Kidney (tissue), 14 donors: ENCODE results near the gene GNAI3. TPM values are rescaled to one million over a fixed set of nuclear protein-coding genes. Genes with fewer than 3 reads are reported as not detected.

ENCODE experiments used
- DNase-seq, 5 donors: peaks; one replicate each; pipeline ENCODE4 v3.0.0-alpha.2; 2013 to 2020
- FAIRE-seq: peaks from 2 replicates; lab custom pipeline; 2012; peaks lifted over from hg19 to GRCh38; lab: Jason Lieb, UNC
- H3K27ac ChIP-seq, 2 donors: one replicate each; pipeline ENCODE4 v1.7.0; 2013; ENCODE audit warnings: low read depth in 2 of 2, low read length in 2 of 2, inconsistent platforms in 1 of 2
- H3K27me3 ChIP-seq: one replicate; pipeline ENCODE4 v1.7.1; 2013; ENCODE audit warnings: low read length, inconsistent platforms; ENCODE audit not compliant: control insufficient read depth, insufficient read depth
- H3K36me3 ChIP-seq, 3 donors: one replicate each; pipeline versions ENCODE4 v1.7.0 to v1.7.1; 2013; ENCODE audit warnings: low read length in 3 of 3, control low read depth in 1 of 3, inconsistent platforms in 1 of 3; ENCODE audit not compliant: insufficient read depth in 3 of 3, control insufficient read depth in 2 of 3
- H3K4me1 ChIP-seq, 3 donors: one replicate each; pipeline versions ENCODE4 v1.7.0 to v1.7.1; 2013; ENCODE audit warnings: low read length in 3 of 3, inconsistent platforms in 1 of 3, low read depth in 1 of 3; ENCODE audit not compliant: control insufficient read depth in 2 of 3, insufficient read depth in 2 of 3
- H3K4me3 ChIP-seq, 3 donors: one replicate each; pipeline versions ENCODE4 v1.7.0 to v1.8.1; 2013; ENCODE audit warnings: low read length in 3 of 3, control low read depth in 1 of 3, inconsistent platforms in 1 of 3
- H3K9ac ChIP-seq, 3 donors: one replicate each; pipeline versions ENCODE4 v1.7.0 to v1.7.1; 2013; ENCODE audit warnings: low read length in 3 of 3, control low read depth in 1 of 3, inconsistent platforms in 1 of 3
- H3K9me3 ChIP-seq, 3 donors: one replicate each; pipeline versions ENCODE4 v1.7.0 to v1.7.1; 2013; ENCODE audit warnings: low read length in 3 of 3, control low read depth in 1 of 3, inconsistent platforms in 1 of 3; ENCODE audit not compliant: control insufficient read depth in 2 of 3, insufficient read depth in 1 of 3
- CTCF ChIP-seq: IDR thresholded peaks from 3 replicates; pipeline ENCODE4 v1.5.1; 2012; ENCODE audit warnings: mild to moderate bottlenecking, moderate library complexity, borderline replicate concordance; ENCODE audit not compliant: insufficient read depth; ENCODE audit errors: extremely low read depth
- intact Hi-C: fragments of 100-400 bp; cut with DNase I; formaldehyde crosslinking; loops from one replicate; pipeline ENCODE4 v1.11.1; 2022
- polyA plus RNA-seq: library from polyadenylated mRNA; stranded (reverse); fragments of 350-450 nt; fragmentation: Illumina TruSeq; extraction: RNeasy Lipid Tissue Mini Kit (QIAGEN cat#74804); gene quantifications from one replicate; pipeline ENCODE4 v1.2.3, GENCODE V29; 2014; ENCODE audit warnings: low read depth, low replicate concordance; ENCODE audit not compliant: insufficient read depth
- total RNA-seq: library from RNA; stranded (reverse); fragmentation: NEBNext Ultra II Directional; extraction: Animal tissue kit (Norgen Biotek cat#: 25700); gene quantifications from one replicate; pipeline ENCODE4 v1.2.1, GENCODE V29; 2021
- donor health status: control.
- donor health status: control.
- donor health status: control.
- donor health status: control.
- donor health status: control.
- donor health status: DM: yes; HTN: yes; CAD: no.
- donor health status: Normal renal cell carcinoma (clear cell type).

Gene GNAI3
- total and polyA plus RNA-seq, 2 donors from 2014 or later, result 4.2 to 8.0 TPM

DNA sequence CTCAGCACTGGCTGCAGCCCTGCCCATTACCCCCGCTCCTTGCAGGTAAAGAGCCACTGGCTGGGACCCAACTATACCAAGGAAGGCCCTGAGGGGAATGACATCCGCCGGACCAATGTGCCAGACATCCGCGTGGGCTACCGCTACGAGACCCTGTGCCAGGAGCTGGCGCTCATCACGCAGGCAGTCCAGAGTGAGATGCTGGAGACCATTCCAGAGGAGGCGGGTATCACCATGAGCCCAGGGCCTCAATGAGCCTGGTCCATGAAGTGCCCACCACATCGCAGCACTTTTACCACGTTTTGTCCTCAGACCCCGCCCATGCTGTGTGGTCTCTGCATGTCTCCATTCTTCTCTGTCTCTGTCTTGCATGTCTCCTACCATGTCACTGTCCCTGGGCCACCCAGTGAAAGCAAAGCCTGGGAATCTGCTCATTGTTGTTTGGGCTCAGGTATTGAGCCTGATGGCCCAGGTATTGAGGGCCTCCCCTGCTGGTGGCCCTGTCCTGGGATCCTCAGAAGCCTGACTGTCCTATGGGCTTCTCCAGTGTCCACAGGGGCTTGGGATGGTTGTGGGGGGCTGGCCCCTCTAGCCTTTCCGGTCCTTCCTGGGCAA lies 82.6 kb downstream of the GNAI3 start:
- FAIRE-seq (no peak), DNase-seq (no peak)
- intact Hi-C loops, result no loop called here
- Histone ChIP-seq H3K27me3 (no peaks in the 10 kb centered on the region), H3K9me3 (no peaks in the 10 kb centered on the region), H3K36me3 (peaks cover 2 to 39% (median 17%) of the 10 kb centered on the region in 3 donors), H3K4me1 (peaks cover 0 to 4% (median 0%) of the 10 kb centered on the region in 3 donors), H3K27ac (no peak overlapping the region), H3K9ac (no peak overlapping the region), H3K4me3 (no peak overlapping the region)
- TF ChIP-seq CTCF, result no peak

DNA sequence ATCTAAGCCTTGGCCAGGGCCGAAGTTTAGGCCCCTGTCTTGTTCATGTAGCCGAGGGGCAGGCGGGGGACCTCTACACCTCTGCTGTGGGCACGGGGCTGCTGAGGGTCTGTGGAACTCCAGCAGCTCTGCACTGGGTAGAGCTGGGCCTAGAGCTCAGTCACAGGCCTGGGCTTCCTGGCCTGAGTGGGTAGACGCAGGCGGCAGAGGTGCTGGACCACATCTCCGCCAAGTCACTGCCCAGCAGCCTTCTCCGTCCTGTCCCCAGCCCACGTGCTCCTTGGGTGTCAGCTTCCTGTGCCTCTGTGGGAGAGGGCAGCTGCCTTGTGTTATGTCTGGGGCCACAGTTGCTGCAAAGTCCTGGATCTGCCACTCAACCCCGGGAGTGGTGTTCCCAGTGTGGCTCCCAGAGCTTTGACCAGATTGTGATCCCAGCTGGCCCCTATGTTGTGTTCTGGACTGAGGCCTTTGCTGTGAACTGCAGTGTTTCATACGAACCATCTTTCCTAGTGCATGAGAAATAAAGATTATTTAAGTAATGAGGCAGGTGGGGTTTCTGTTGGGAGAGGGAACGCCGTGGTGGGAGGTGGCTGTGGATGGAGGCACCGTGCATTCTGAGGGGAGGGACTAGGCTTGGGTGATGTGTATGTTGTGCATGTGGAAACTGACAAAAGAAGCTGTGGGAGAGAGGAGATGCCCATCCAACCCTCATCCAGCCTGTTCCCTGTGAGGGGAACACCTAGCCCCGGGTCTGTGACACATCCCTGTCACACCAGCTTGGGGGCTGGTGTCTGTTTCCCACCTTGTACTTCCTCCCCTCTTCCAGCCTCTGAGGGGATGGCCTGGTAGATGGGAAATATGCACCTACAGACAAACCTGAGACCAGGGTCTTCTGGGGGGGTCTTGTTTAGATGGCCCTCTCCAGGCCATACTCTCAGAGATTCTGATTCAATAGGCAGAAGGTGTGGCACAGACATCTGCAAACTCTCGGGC lies 83.4 kb downstream of the GNAI3 start:
- H3K36me3 ChIP-seq, result peaks cover 2 to 36% (median 17%) of the 10 kb centered on the region in 3 donors
- H3K9me3 ChIP-seq, result no peaks in the 10 kb centered on the region
- TF ChIP-seq CTCF, result no peak
- intact Hi-C loops, result no loop called here
- H3K9ac ChIP-seq, result no peak overlapping the region
- H3K4me3 ChIP-seq, result no peak overlapping the region
- FAIRE-seq (no peak), DNase-seq (peak in 1 of 5 donors; percentile 67)
- H3K4me1 ChIP-seq, result peaks cover 0 to 4% (median 4%) of the 10 kb centered on the region in 3 donors
- no peaks in the 10 kb centered on the region for H3K27me3 ChIP-seq
- no peak overlapping the region for H3K27ac ChIP-seq

GRCh38 chr1:109632671-109633346 lies 84.4 kb downstream of the GNAI3 start:
- Histone ChIP-seq H3K9ac (no peak overlapping the region), H3K27me3 (no peaks in the 10 kb centered on the region), H3K4me1 (peaks cover 0 to 4% (median 4%) of the 10 kb centered on the region in 3 donors), H3K4me3 (no peak overlapping the region), H3K27ac (no peak overlapping the region), H3K9me3 (no peaks in the 10 kb centered on the region), H3K36me3 (peaks cover 2 to 26% (median 15%) of the 10 kb centered on the region in 3 donors)
- no peak for TF ChIP-seq CTCF
- intact Hi-C loops, result no loop called here
- FAIRE-seq (no peak), DNase-seq (peak in 3 of 5 donors; percentile 68 to 77 (median 72))
